Trophoblast cell (in vitro differentiated cells and primary cell): Measurements from ENCODE around the gene ARIH1.
A peak's percentile ranks its signal among the peaks of the same experiment; 100 is the strongest.

Experiments
- DNase-seq, 2 donors: peaks; one replicate each; pipeline ENCODE4 v3.0.0-alpha.2; 2016
- H2AFZ ChIP-seq: 2 replicates; pipeline ENCODE4 v1.6.1; 2013; ENCODE audit warnings: low read length, moderate library complexity, mild to moderate bottlenecking; ENCODE audit not compliant: insufficient read depth, poor library complexity
- H2AK5ac ChIP-seq: 2 replicates; pipeline ENCODE4 v1.6.1; 2013; ENCODE audit warnings: mild to moderate bottlenecking, low read length
- H2BK120ac ChIP-seq: 2 replicates; pipeline ENCODE4 v1.6.1; 2013; ENCODE audit warnings: low read length, mild to moderate bottlenecking, moderate library complexity; ENCODE audit not compliant: insufficient read depth, poor library complexity
- H2BK12ac ChIP-seq: 2 replicates; pipeline ENCODE4 v1.6.1; 2013; ENCODE audit warnings: mild to moderate bottlenecking, low read length, moderate library complexity
- H2BK5ac ChIP-seq: 2 replicates; pipeline ENCODE4 v1.6.1; 2013; ENCODE audit warnings: low read length, low read depth, moderate library complexity, mild to moderate bottlenecking; ENCODE audit not compliant: poor library complexity
- H3K14ac ChIP-seq: 2 replicates; pipeline ENCODE4 v1.6.1; 2013; ENCODE audit warnings: mild to moderate bottlenecking, low read length
- H3K18ac ChIP-seq: 2 replicates; pipeline ENCODE4 v1.6.1; 2013; ENCODE audit warnings: mild to moderate bottlenecking, low read length
- H3K23ac ChIP-seq: 2 replicates; pipeline ENCODE4 v1.6.1; 2013; ENCODE audit warnings: low read length
- H3K27ac ChIP-seq: 2 replicates; pipeline ENCODE4 v1.5.1; 2013; ENCODE audit warnings: low read depth, mild to moderate bottlenecking, inconsistent platforms, low read length, moderate library complexity
- H3K27me3 ChIP-seq: 2 replicates; pipeline ENCODE4 v1.6.1; 2013; ENCODE audit warnings: inconsistent platforms, mild to moderate bottlenecking, low read length, moderate library complexity; ENCODE audit not compliant: insufficient read depth
- H3K36me3 ChIP-seq, 2 experiments: 1 replicate in 1 of 2; 2 replicates in 1 of 2; pipeline ENCODE4 v1.6.1; 2013; ENCODE audit warnings: low read length in 2 of 2, mild to moderate bottlenecking in 2 of 2, moderate library complexity in 1 of 2; ENCODE audit not compliant: insufficient read depth in 2 of 2, control insufficient read depth in 1 of 2
- H3K4ac ChIP-seq: 2 replicates; pipeline ENCODE4 v1.6.1; 2013; ENCODE audit warnings: low read depth, mild to moderate bottlenecking, low read length, moderate library complexity
- H3K4me1 ChIP-seq, 2 experiments: 1 replicate in 1 of 2; 2 replicates in 1 of 2; pipeline ENCODE4 v1.6.1; 2013; ENCODE audit warnings: low read length in 2 of 2, mild to moderate bottlenecking in 2 of 2, moderate library complexity in 1 of 2; ENCODE audit not compliant: insufficient read depth in 2 of 2, control insufficient read depth in 1 of 2
- H3K4me2 ChIP-seq: 2 replicates; pipeline ENCODE4 v1.6.1; 2013; ENCODE audit warnings: inconsistent platforms, mild to moderate bottlenecking, low read length, moderate library complexity
- H3K4me3 ChIP-seq: 2 replicates; pipeline ENCODE4 v1.5.1; 2013; ENCODE audit warnings: mild to moderate bottlenecking, low read depth, low read length, inconsistent platforms
- H3K79me1 ChIP-seq: one replicate; pipeline ENCODE4 v1.6.1; 2013; ENCODE audit warnings: low read length
- H3K79me2 ChIP-seq: 2 replicates; pipeline ENCODE4 v1.6.1; 2013; ENCODE audit warnings: low read length, mild to moderate bottlenecking; ENCODE audit not compliant: control insufficient read depth, insufficient read depth, poor library complexity
- H3K9ac ChIP-seq: 2 replicates; pipeline ENCODE4 v1.6.1; 2013; ENCODE audit warnings: mild to moderate bottlenecking, low read length
- H3K9me3 ChIP-seq: 2 replicates; pipeline ENCODE4 v1.6.1; 2013; ENCODE audit warnings: low read depth, mild to moderate bottlenecking, control low read depth, inconsistent platforms, low read length; ENCODE audit not compliant: insufficient read depth
- H4K12ac ChIP-seq: 2 replicates; pipeline ENCODE4 v1.6.1; 2013; ENCODE audit warnings: low read depth, mild to moderate bottlenecking, low read length, moderate library complexity
- H4K8ac ChIP-seq: 2 replicates; pipeline ENCODE4 v1.6.1; 2013; ENCODE audit warnings: low read depth, mild to moderate bottlenecking, low read length, moderate library complexity
- H4K91ac ChIP-seq: one replicate; pipeline ENCODE4 v1.6.1; 2013; ENCODE audit warnings: low read depth, mild to moderate bottlenecking, low read length, moderate library complexity
- WGBS: extraction: QIAGEN DNeasy Blood & Tissue Kit; methylation state at CpG from one replicate; pipeline ENCODE4 v1.1.7; 2013; ENCODE audit warnings: missing lambda C conversion rate; ENCODE audit not compliant: insufficient read length, insufficient coverage; ENCODE audit errors: extremely low coverage; 5-methylcytosine and 5-hydroxymethylcytosine counted together

Gene ARIH1

GRCh38 chr15:72535911-72536310 is 61.8 kb downstream of the ARIH1 start:
- no peak overlapping the region for H3K4me2 ChIP-seq
- no peak overlapping the region for H2BK12ac ChIP-seq
- H3K27ac ChIP-seq, result no peak overlapping the region
- no peak overlapping the region for H3K23ac ChIP-seq
- H2BK5ac ChIP-seq, result no peak overlapping the region
- DNase-seq, result no peak
- no peak overlapping the region for H3K18ac ChIP-seq
- no peak overlapping the region for H4K12ac ChIP-seq
- H3K27me3 ChIP-seq, result no peaks in the 10 kb centered on the region
- WGBS, result no CpG with 5 or more reads among the region's 3 CpGs
- no peak overlapping the region for H2AFZ ChIP-seq
- H3K36me3 ChIP-seq, result peaks cover 4 to 5% of the 10 kb centered on the region in 2 experiments
- no peak overlapping the region for H4K91ac ChIP-seq
- H2AK5ac ChIP-seq, result no peak overlapping the region
- no peaks in the 10 kb centered on the region for H3K79me2 ChIP-seq
- no peak overlapping the region for H3K4me3 ChIP-seq
- H3K9ac ChIP-seq, result no peak overlapping the region
- no peaks in the 10 kb centered on the region for H3K4me1 ChIP-seq
- peak overlapping the region; percentile 27 for H3K4ac ChIP-seq
- H3K79me1 ChIP-seq, result no peaks in the 10 kb centered on the region
- no peak overlapping the region for H2BK120ac ChIP-seq
- H3K9me3 ChIP-seq, result peaks cover 4% of the 10 kb centered on the region
- H3K14ac ChIP-seq, result no peak overlapping the region
- no peak overlapping the region for H4K8ac ChIP-seq

DNA sequence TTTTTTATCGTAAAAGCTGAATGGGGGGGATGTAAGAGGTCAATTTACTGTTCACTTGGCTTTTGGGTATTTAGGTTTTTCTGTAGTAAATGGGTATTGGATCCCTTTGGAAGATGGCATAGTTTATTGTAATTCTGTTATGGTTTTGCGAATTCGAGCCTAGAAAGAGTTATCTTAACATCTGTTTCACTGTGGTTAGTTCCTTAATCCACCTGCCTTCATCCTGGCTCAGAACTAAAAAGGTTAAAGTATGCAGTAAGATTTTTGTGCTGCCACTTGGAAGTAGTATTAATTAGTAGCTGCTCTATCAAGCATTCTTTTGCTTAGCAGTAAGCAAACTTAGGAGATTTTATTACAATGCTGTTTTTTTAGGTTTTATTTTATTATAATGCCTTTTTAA is 62.4 kb downstream of the ARIH1 start:
- Histone ChIP-seq H4K12ac (no peak overlapping the region), H2AK5ac (no peak overlapping the region), H3K9me3 (peaks cover 4% of the 10 kb centered on the region), H3K27ac (no peak overlapping the region), H3K79me1 (no peaks in the 10 kb centered on the region), H3K4ac (no peak overlapping the region), H3K36me3 (peaks cover 6 to 7% of the 10 kb centered on the region in 2 experiments), H3K4me1 (no peaks in the 10 kb centered on the region), H3K4me3 (no peak overlapping the region), H3K79me2 (no peaks in the 10 kb centered on the region), H4K8ac (no peak overlapping the region), H2AFZ (no peak overlapping the region), H3K9ac (no peak overlapping the region), H2BK120ac (no peak overlapping the region), H2BK5ac (no peak overlapping the region), H4K91ac (no peak overlapping the region), H3K14ac (no peak overlapping the region), H3K27me3 (no peaks in the 10 kb centered on the region), H3K4me2 (no peak overlapping the region), H3K23ac (no peak overlapping the region), H3K18ac (no peak overlapping the region), H2BK12ac (no peak overlapping the region)
- no CpG with 5 or more reads among the region's 3 CpGs for WGBS
- peak in 1 of 2 donors; percentile 5 for DNase-seq

GRCh38 chr15:72538931-72539330 is 64.8 kb downstream of the ARIH1 start:
- H3K23ac ChIP-seq, result no peak overlapping the region
- no peak overlapping the region for H2BK120ac ChIP-seq
- no peak overlapping the region for H3K9ac ChIP-seq
- no peak overlapping the region for H3K4ac ChIP-seq
- no peak overlapping the region for H3K18ac ChIP-seq
- no peak overlapping the region for H3K4me3 ChIP-seq
- no peaks in the 10 kb centered on the region for H3K27me3 ChIP-seq
- H4K12ac ChIP-seq, result no peak overlapping the region
- no peak overlapping the region for H2AFZ ChIP-seq
- H4K91ac ChIP-seq, result no peak overlapping the region
- H3K9me3 ChIP-seq, result peaks cover 4% of the 10 kb centered on the region
- no peaks in the 10 kb centered on the region for H3K4me1 ChIP-seq
- no peak overlapping the region for H3K14ac ChIP-seq
- no peaks in the 10 kb centered on the region for H3K79me2 ChIP-seq
- H2BK5ac ChIP-seq, result no peak overlapping the region
- H4K8ac ChIP-seq, result no peak overlapping the region
- H2BK12ac ChIP-seq, result no peak overlapping the region
- H3K4me2 ChIP-seq, result no peak overlapping the region
- H3K79me1 ChIP-seq, result no peaks in the 10 kb centered on the region
- peaks cover 6 to 7% of the 10 kb centered on the region in 2 experiments for H3K36me3 ChIP-seq
- no peak overlapping the region for H2AK5ac ChIP-seq
- no peak for DNase-seq
- no peak overlapping the region for H3K27ac ChIP-seq

GRCh38 chr15:72540606-72541237 is 66.6 kb downstream of the ARIH1 start:
- Histone ChIP-seq H2BK120ac (no peak overlapping the region), H2BK5ac (no peak overlapping the region), H3K14ac (no peak overlapping the region), H3K4me2 (no peak overlapping the region), H3K9ac (no peak overlapping the region), H3K4me1 (no peaks in the 10 kb centered on the region), H3K4ac (peak overlapping the region; percentile 55), H3K4me3 (no peak overlapping the region), H4K12ac (no peak overlapping the region), H2AK5ac (no peak overlapping the region), H4K91ac (no peak overlapping the region), H2AFZ (no peak overlapping the region), H3K23ac (no peak overlapping the region), H3K9me3 (peaks cover 4% of the 10 kb centered on the region), H3K27ac (no peak overlapping the region), H3K36me3 (peaks cover 10% of the 10 kb centered on the region in 2 experiments), H3K79me1 (no peaks in the 10 kb centered on the region), H3K79me2 (no peaks in the 10 kb centered on the region), H4K8ac (no peak overlapping the region), H3K27me3 (no peaks in the 10 kb centered on the region), H3K18ac (no peak overlapping the region), H2BK12ac (no peak overlapping the region)
- no CpG with 5 or more reads among the region's 11 CpGs for WGBS
- DNase-seq, result no peak
